Natural killer cell treated with Interleukin-12 subunit alpha and Interleukin-12 subunit beta and Interleukin-15 and Interleukin-18, amount 100 ng/mL, for 72 hours (primary cell): ENCODE data around the gene USP24. TPM values are rescaled to one million over a fixed set of nuclear protein-coding genes. Genes with fewer than 3 reads are reported as not detected.
A peak's percentile ranks its signal among the peaks of the same experiment; 100 is the strongest.
"Not testable (repeated sequence)": the region's sequence is repeated elsewhere in the genome, so short reads cannot be mapped to it uniquely, and the experiment has no call there.

Experiments
- ATAC-seq, 2 donors: fragments of 150-1000 bp; cut with Tn5 transposase in 1 of 2; sonication (Bioruptor Pico), chemical (Tn5 transposase) in 1 of 2; 2 replicates each; pipeline ENCODE4 v1.10.0; 2021
- DNase-seq: peaks from one replicate; pipeline ENCODE4 v3.0.0; 2022; ENCODE audit warnings: low spot score
- H3K27ac Mint-ChIP-seq, 2 donors: 1 replicate in 1 of 2; 2 replicates in 1 of 2; pipeline ENCODE4 v1.8.0; 2022; ENCODE audit warnings: mixed read lengths in 2 of 2, mild to moderate bottlenecking in 1 of 2, moderate library complexity in 1 of 2
- H3K27me3 Mint-ChIP-seq, 2 donors: 1 replicate in 1 of 2; 2 replicates in 1 of 2; pipeline ENCODE4 v1.8.0; 2022; ENCODE audit warnings: mixed read lengths in 2 of 2
- H3K36me3 Mint-ChIP-seq: one replicate; pipeline ENCODE4 v1.8.0; 2022; ENCODE audit warnings: mixed read lengths
- H3K4me1 Mint-ChIP-seq, 2 donors: 1 replicate in 1 of 2; 2 replicates in 1 of 2; pipeline ENCODE4 v1.8.0; 2022; ENCODE audit warnings: low read depth in 2 of 2, mixed read lengths in 2 of 2, mild to moderate bottlenecking in 1 of 2
- H3K4me3 Mint-ChIP-seq: one replicate; pipeline ENCODE4 v1.8.0; 2022; ENCODE audit warnings: mixed read lengths
- H3K9me3 Mint-ChIP-seq: 2 replicates; pipeline ENCODE4 v1.8.0; 2022; ENCODE audit warnings: mixed read lengths
- total RNA-seq, 2 donors: library from RNA; stranded (reverse); gene quantifications; one replicate each; pipeline ENCODE4 v1.2.3, GENCODE V29; 2022

Gene USP24
- total RNA-seq, 2 donors from 2014 or later = 66.8 to 83.1 TPM

DNA sequence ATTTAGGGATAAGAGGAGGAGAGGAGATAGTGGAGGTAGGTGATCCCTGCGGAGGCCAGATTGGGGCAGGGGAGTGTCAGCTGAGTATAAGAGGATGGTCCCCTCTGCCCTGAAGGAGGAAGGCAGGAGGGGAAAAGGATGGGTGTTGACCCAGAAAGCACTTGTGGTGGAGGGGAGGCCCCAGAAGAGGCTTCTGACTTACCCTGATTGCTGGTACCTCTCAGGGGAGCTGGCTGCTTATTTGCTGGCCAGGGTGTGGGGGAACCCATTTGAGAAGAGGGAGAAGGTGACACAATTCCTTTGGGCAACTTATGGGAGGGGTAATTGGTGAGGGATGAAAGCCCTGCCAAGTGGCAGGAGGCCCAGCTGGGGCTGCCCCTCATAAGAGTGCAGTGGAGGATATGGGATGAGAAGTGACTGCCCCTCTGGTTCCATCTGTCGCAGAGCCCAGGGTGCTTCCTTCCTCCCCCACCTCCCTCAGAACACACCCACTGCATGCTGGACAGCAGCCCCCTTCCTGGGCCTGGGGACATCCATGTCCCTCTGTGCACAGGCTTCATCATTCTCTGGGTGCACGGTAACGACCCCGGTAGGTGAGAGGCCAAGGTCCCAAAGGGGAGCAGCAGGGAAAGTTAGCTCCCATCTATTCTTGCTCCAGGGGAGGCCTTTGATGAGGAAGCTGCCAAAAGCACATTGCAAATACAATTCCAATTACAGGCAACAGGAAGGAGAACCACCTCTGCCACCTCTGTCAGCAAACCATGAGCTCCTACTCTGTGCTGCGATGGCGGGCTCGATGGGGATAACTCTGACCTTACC, 177.2 kb downstream of the USP24 start:
- Mint-ChIP-seq H3K4me3 (no peak overlapping the region), H3K9me3 (no peaks in the 10 kb centered on the region), H3K27ac (peak overlapping the region in 1 of 2 donors; percentile 46), H3K36me3 (no peaks in the 10 kb centered on the region), H3K27me3 (peaks cover 51 to 54% of the 10 kb centered on the region in 2 donors), H3K4me1 (peaks cover 2 to 6% of the 10 kb centered on the region in 2 donors)
- DNase-seq (no peak), ATAC-seq (peak in 1 of 2 donors; percentile 17)

DNA sequence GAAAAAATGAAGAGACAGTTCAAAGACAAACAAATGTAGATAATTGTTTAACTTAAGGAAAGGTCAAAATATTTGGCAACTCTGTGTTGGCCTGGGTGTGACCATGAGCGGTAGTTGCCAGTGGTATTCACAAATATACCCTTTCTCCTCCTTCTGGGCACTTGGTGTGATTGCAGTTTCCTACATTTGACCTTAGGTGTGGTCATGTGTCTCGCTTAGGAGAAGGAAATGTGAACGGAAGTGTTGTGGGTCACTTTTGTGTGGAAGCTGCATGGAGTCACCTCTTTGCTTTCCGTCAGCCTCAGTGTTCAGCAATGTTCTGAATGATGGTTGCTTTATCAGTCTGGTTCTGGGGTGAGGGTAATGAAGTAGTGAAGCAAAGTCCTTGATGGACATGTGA, 179.3 kb downstream of the USP24 start:
- H3K9me3 Mint-ChIP-seq = no peaks in the 10 kb centered on the region
- peaks cover 2 to 6% of the 10 kb centered on the region in 2 donors for H3K4me1 Mint-ChIP-seq
- DNase-seq = no peak
- ATAC-seq = no peak
- no peak overlapping the region for H3K4me3 Mint-ChIP-seq
- H3K36me3 Mint-ChIP-seq = no peaks in the 10 kb centered on the region
- H3K27ac Mint-ChIP-seq = no peak overlapping the region
- peaks cover 42 to 57% of the 10 kb centered on the region in 2 donors for H3K27me3 Mint-ChIP-seq

DNA sequence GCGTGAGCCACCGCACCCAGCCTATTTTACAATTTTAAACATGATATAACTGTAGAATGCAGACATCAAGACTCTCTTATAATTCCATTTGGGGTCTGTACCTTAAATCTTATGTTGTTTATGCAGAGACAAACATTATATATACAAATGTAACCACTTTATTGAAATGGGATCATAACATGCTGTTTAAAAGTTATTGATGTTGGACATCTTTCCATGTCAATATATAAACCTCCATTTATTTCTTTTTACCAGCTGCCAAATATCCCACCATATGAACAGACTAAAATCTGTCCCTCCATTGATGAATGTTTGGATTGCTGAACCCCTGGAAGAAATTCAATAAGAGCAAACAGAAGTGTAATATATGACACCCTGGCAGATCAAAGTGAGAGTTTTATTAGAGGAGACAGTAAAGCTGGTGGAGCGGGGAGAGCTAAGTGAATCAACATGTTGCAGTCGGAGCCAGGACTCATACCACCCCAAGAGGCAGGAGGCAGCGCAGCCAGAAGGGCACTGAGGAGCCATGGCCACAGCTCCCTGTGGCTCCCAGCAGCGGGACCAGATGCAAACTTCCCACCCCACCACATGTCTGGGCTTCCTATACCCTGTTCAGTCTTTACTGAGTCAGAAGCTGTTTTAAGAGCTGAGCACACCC, 180.6 kb downstream of the USP24 start:
- peaks cover 2 to 6% of the 10 kb centered on the region in 2 donors for H3K4me1 Mint-ChIP-seq
- no peak for DNase-seq

DNA sequence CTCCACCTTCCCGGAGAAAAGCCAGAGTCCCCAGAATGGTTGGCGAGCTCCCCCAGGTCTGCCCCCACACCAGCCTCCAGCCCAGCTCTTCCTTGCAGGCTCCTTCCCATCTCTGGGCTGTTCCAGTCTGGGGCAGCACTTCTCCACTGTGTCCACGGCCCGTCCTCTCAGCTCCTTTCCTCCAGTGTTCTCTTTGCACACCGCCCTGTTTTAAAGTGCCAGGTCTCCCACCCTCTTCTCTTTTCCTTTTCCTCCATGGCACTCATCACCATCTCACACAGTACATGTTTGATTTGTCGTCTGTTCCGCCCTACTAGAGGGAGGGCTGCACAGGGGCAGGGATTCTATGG, 181.9 kb downstream of the USP24 start:
- H3K4me3 Mint-ChIP-seq = no peak overlapping the region
- peaks cover 30 to 60% of the 10 kb centered on the region in 2 donors for H3K27me3 Mint-ChIP-seq
- no peaks in the 10 kb centered on the region for H3K9me3 Mint-ChIP-seq
- H3K36me3 Mint-ChIP-seq = no peaks in the 10 kb centered on the region
- DNase-seq = no peak
- peak in 1 of 2 donors; percentile 24 for ATAC-seq
- peaks cover 2 to 6% of the 10 kb centered on the region in 2 donors for H3K4me1 Mint-ChIP-seq
- H3K27ac Mint-ChIP-seq = no peak overlapping the region

More for the DNA sequence above, 180.6 kb downstream of the USP24 start:
- Mint-ChIP-seq H3K4me3 (no peak overlapping the region), H3K9me3 (no peaks in the 10 kb centered on the region), H3K27me3 (peaks cover 38 to 68% of the 10 kb centered on the region in 2 donors), H3K36me3 (no peaks in the 10 kb centered on the region), H3K27ac (no peak overlapping the region)
- ATAC-seq = no peak

DNA sequence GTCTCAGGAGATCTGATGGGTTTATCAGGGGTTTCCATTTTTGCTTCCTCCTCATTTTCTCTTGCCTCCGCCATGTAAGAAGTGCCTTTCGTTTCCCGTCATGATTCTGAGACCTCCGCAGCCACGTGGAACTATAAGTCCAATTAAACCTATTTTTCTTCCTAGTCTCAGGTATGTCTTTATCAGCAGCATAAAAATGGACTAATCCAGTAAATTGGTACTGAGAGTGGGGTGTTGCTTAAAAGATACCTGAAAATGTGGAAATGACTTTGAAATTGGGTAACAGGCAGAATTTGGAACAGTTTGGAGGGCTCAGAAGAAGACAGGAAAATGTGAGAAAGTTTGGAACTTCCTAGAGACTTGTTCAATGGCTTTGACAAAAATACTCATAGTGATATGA, 184.1 kb downstream of the USP24 start:
- H3K36me3 Mint-ChIP-seq, DNase-seq, H3K9me3 Mint-ChIP-seq, ATAC-seq, H3K4me3 Mint-ChIP-seq, H3K27ac Mint-ChIP-seq: not testable (repeated sequence)
- Mint-ChIP-seq H3K4me1 (peaks cover 2 to 11% of the 10 kb centered on the region in 2 donors), H3K27me3 (peaks cover 21 to 42% of the 10 kb centered on the region in 2 donors)

DNA sequence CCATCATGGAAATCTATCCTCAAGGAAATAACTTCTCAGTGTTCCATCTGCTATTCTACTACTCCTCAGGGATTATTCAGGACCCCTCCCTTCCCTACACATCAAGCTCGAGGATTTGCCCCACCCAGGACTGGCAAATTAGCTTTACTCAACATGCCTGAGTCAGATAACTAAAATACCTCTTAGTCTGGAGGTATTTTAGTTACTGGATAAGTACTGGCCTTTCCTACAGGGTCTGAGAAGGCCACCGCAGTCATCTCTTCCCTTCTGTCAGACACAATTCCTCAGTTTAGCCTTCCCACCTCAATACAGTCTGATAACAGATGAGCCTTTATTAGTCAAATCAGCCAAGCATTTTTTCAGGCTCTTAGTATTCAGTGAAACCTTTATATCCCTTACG, 188.5 kb downstream of the USP24 start:
- Mint-ChIP-seq H3K27me3 (peaks cover 7 to 26% of the 10 kb centered on the region in 2 donors), H3K4me1 (peaks cover 7 to 11% of the 10 kb centered on the region in 2 donors)
- ATAC-seq, H3K27ac Mint-ChIP-seq, DNase-seq, H3K36me3 Mint-ChIP-seq, H3K4me3 Mint-ChIP-seq, H3K9me3 Mint-ChIP-seq: not testable (repeated sequence)

DNA sequence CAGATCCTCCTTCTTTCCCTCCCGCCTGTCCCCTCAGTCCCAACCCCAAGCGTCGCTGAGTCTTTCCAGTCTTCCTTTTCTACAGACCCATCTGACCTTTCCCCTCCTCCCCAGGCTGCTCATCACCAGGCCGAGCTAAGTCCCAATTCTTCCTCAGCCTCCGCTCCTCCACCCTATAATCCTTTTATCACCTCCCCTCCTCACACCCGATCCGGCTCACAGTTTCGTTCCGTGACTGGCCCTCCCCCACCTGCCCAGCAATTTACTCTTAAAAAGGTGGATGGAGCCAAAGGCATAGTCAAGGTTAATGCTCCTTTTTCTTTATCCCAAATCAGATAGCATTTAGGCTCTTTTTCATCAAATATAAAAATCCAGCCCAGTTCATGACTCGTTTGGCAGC, 191.0 kb downstream of the USP24 start:
- DNase-seq, ATAC-seq, H3K36me3 Mint-ChIP-seq, H3K4me3 Mint-ChIP-seq, H3K9me3 Mint-ChIP-seq, H3K27me3 Mint-ChIP-seq, H3K27ac Mint-ChIP-seq: not testable (repeated sequence)
- H3K4me1 Mint-ChIP-seq = peaks cover 7 to 11% of the 10 kb centered on the region in 2 donors

DNA sequence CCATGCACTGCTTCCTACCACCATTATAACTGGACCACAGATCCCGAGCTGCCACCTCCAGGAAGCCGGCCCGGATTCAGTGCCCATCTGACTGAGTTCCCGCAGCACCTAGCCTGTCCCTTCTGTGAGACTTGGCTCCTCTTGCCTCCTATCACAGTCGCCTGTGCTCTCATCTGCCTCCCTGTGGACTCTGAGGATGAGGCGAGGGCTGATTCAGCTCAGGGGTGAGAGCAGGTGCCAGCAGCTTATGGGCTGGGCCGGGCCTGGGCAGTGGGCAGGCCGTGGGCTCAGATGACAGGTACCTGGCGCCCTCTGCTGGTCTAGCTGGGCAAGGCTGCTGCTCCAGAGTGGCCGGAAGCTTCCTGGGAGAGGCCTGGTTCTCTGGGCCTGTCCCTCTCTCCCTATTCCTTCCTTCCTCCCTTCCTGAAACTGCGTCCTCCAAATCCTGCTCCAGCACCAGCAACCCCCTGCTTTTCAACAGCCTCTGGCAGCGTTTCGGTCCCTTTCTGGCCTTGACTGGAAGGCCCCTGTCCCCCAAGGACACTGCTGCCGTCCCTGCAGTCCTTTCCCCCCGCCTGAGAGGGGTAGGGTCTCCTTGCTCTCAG, 193.1 kb downstream of the USP24 start:
- DNase-seq (peak; percentile 75), ATAC-seq (peak; percentile 88 to 93)
- H3K9me3 Mint-ChIP-seq = no peaks in the 10 kb centered on the region
- H3K27ac Mint-ChIP-seq = no peak overlapping the region
- peaks cover 7 to 11% of the 10 kb centered on the region in 2 donors for H3K4me1 Mint-ChIP-seq
- no peaks in the 10 kb centered on the region for H3K36me3 Mint-ChIP-seq
- H3K27me3 Mint-ChIP-seq = peaks cover 6 to 8% of the 10 kb centered on the region in 2 donors
- H3K4me3 Mint-ChIP-seq = no peak overlapping the region

DNA sequence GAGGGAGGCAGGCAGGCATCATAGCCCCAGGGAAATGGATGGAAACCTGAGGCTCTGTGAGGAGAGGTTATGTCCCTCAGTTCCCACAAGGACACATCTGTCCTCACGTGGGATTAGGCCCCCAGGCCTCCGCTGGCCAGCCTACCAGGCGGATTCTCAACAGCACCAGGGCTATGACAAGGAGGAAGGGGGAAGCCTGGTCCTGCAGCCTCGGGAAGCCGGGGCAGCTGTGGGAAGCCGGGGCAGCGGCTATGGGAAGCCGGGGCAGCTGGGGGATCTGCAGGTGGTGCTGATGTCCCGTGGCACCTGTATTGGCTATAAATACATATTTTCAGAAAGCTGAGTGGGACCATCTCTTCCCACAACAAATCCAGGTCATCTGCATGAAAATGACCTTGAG, 196.8 kb downstream of the USP24 start:
- ATAC-seq = no peak
- Mint-ChIP-seq H3K9me3 (no peaks in the 10 kb centered on the region), H3K27me3 (peaks cover 17 to 27% of the 10 kb centered on the region in 2 donors), H3K4me1 (peaks cover 0 to 3% of the 10 kb centered on the region in 2 donors), H3K27ac (no peak overlapping the region), H3K36me3 (no peaks in the 10 kb centered on the region), H3K4me3 (no peak overlapping the region)
- DNase-seq = no peak

Other genes with a start within 250 kb of the USP24 start
- gene TMEM61, start 234.7 kb downstream of the USP24 start, total RNA-seq = not detected
- not detected for gene BSND, start 216.4 kb downstream of the USP24 start, total RNA-seq
- gene PCSK9, start 175.8 kb downstream of the USP24 start, total RNA-seq = not detected